ENCODE results near the gene THBS2. TPM values are rescaled to one million over a fixed set of nuclear protein-coding genes. Genes with fewer than 3 reads are reported as not detected.

THBS2 gene
- total RNA-seq, 1 experiment from 2014 or later = 19.9 TPM

- DNase-seq (ENCODE audit: low read depth) = no peak
These were observed 2.3 kb downstream of the THBS2 start for GRCh38 chr6:169251371-169251802.

DNA sequence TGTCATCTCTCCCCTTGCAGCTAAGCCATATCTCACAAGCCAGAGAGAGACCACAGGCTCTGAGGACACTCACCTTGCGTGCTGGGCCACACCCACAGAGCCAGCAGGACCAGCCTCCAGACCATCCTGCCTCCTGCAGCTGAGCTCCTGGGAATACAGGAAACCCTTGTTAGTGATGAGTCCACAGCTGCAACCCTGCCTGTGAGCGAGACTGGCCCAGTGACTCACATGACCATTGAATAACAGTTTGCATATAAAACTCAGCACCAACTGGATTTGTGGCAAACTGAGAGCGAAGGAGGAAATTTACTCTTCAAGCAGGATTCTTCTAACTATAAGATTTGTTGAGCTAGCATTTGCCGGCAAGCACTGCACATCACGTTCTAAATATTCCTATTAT lies 3.0 kb downstream of the THBS2 start:
- peak; percentile 91 for DNase-seq (ENCODE audit: low read depth)

GRCh38 chr6:169249057-169249456 lies 4.6 kb downstream of the THBS2 start:
- no peak for DNase-seq (ENCODE audit: low read depth)

DNA sequence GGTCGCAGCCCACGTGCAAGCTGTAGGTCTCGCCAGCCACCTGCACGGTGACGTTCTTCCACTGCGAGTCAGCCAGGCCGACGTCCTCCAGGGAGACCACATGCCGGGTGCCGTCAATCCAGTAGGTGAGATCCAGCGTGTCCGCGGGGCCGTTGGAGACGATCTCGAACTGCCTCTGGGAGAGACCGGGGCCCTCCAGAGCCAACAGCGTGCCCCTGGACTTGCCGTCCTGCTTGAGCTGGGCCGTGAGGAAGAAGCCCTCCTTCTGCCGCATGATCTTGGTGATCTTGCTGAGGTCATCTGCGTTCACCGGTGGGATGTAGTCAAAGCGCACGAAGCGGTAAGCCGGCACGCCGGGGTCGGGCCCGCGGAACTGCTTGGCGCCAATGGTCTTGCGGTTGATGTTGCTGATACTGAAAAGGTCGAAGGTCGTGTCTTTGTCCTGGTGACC lies 5.1 kb downstream of the THBS2 start:
- no peak for DNase-seq (ENCODE audit: low read depth)

DNA sequence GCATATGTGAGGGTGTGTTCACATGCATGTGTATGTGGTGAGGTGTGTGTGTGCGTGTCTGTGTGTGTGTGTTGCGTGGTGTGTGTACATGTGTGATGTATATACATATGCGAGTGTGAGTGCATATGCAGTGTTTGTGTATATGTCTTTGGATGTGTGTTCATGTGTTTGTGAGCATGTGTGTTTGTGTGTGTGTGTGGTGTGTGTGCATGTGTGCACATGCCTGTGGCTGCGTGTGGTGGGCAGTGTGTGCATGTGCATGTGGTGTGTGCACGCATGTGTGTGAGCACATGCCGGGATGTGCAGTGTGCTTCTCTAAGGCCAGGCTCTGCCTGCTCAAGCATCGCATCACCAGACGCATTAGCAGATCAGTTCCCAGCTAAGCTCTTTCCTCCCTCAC lies 5.7 kb downstream of the THBS2 start:
- no peak for DNase-seq (ENCODE audit: low read depth)

GRCh38 chr6:169247419-169247818 lies 6.2 kb downstream of the THBS2 start:
- no peak for DNase-seq (ENCODE audit: low read depth)

DNA sequence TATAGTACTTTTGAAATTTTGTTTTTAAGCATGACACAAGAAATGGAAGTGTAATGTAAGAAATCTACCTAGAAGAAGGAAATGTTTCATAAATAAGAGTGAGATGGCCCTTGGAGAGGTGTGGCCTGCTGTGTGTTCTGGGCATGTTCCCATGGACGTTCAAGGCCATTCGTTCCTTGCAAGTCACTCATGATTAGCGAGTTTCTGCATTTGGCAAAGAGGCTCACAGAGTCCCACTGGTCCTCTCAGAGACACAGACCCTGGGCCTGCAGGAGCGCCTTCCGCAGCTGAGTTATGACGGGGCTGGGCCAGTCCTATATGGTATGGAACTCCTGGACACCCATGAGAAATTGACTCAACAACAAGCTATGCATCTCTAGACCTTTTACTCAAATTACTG lies 7.2 kb downstream of the THBS2 start:
- DNase-seq (ENCODE audit: low read depth) = no peak

GRCh38 chr6:169244684-169245383 lies 8.8 kb downstream of the THBS2 start:
- no peak for DNase-seq (ENCODE audit: low read depth)

- DNase-seq (ENCODE audit: low read depth) = no peak
These were observed 10.0 kb downstream of the THBS2 start for GRCh38 chr6:169243661-169244060.

DNA sequence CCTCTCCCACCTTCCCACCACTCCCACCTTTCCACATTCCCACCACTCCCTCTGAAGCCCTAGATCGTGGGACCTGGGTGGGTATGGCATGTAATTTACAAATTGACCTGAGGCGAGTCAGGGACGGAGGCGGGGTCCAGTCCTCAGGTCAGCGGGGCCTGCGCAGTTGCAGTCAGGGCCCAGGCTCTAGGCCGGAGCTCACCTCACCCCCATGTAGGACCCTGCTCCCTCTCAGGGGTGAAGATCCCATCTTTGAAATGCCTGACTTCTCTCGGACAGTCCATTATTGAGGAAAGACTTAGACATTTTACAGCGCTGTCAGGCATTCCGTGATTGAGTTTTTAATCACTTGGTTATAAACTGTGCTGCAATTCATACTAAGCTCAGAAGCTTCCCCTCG lies 10.5 kb downstream of the THBS2 start:
- no peak for DNase-seq (ENCODE audit: low read depth)

DNA sequence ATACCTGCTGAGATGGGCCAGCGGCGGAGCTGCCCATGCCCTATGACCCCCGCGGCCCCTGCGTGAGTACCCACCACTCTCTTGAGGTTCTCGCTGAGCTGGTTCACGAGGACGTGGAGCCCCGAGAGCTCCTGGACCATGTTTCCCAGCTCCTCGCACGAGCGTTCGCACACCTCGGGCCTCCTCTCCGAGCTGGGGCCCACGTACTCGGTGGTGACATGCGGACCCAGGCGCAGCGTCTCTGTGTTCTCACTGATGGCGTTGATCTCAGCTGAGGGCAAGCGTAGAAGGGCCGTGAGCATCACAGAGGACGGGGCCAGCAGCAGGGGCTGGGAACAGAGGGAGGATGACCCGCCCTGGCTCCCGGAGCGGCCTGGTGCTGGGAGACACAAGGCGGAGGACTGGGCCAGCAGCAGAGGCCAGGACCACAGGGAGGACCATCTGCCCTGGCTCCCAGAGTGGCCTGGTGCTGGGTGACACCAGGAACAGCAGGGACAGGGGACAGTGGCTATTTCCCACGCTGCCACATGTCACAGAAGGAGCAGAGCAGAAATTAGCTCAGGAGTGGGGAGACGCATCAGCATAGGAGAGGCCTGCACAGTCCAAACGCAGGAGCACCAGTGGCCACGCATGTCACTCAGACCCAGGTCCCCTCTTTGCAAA lies 11.8 kb downstream of the THBS2 start:
- no peak for DNase-seq (ENCODE audit: low read depth)

DNA sequence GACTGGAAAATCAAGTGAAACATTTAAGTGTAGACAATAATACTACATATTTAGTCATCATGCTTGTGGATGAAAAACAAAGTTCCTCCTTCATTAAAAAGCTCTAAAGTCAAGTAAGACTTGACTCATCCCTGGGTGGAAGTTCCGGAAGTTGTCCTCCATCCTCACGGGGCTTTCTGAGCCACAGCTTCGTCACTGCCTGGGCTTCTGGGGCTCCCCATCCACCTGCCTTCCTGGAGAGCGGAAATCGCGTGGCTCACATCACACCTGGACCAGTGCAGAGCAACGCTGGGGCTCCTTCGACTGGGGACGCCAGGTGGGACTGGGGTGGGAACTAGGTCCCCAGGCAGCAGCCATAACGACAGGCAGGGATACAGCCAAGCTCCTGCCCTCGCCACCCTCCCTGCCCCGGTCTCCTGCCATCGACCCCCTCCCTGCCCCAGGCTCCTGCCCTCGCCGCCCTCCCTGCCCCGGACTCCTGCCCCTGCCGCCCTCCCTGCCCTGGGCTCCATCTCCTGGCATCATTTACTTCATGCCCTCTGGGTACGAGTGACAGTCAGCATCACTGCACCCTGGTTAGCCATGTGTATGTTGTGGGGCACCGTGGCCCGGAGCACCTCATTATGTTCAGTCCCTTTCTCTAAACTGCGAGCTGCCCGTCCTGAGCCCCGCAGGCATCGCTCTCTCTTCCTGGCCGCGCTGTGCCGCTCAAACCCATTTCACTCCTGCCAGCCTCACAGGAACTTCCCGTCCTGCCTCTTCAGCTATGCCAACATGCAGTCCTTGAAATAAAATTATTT lies 12.9 kb downstream of the THBS2 start:
- DNase-seq (ENCODE audit: low read depth) = no peak

- DNase-seq (ENCODE audit: low read depth) = no peak
These were observed 13.5 kb downstream of the THBS2 start for GRCh38 chr6:169240125-169240524.

DNA sequence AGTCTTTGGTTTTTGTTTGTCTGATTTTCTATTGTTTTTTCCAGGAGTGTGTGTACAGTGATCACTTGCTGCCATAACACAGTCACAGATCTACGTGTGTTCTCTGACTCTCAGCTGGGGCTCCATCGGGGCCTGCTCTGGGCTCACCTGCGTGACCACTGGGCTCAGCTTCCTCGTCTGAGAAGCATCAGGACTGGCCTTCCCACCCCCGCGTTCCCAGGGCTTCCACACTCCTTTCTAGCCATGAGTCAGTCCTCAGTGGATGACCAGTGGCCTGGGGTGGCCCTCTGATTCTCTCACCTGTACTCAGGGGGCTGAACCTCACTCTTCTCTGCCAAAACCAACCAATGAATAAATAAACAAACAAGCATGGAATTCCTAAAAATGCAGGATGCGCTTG lies 14.5 kb downstream of the THBS2 start:
- no peak for DNase-seq (ENCODE audit: low read depth)

DNA sequence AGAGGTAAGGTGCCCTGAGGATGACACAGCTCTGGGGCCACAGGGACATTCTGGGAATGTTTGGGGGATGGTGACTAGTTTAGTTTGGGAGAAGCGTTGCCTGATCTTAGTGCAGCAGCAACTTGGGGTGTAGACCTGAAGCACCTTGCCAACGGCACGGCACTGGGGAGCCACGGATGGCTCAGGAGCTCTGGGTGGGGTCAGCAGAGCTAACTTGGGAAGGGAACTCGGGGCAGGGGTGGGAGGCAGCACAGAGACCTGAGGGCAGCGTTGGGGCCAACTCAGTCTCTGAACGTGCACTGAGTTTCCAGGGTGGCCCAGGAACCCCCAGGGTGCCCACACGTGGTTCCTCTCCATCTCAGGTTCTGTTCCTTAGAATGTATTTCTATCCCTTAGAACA lies 14.9 kb downstream of the THBS2 start:
- no peak for DNase-seq (ENCODE audit: low read depth)

DNA sequence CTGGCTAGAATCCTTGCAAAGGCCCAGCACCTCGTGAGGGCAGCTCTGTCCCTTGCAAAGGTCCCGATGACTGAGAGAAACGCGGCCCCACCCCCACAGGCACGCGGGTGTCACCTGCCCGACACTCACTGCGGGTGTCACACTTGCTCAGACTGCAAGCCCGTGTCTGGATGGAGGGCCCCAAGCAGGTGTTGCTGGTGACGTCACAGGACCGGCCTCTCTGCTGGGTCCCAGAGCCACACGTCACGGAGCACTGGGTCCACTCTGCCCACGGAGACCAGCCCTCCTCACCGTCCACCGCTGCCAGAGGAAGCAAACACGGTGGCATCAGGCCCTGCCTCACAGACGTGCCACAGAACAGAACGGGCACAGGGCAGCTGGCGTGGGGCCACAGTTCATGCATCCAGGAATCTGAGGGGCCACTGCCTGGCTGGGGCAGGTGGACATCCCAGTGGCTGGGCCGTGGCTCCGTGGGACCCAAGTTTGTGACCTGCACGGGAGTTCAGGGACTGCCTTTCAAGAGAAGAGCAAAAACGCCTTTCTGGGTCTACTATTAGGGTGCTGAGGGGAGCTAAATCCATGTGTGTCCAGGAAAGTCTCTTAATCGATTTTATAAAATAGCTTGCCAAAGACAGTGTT lies 16.0 kb downstream of the THBS2 start:
- DNase-seq (ENCODE audit: low read depth) = no peak

DNA sequence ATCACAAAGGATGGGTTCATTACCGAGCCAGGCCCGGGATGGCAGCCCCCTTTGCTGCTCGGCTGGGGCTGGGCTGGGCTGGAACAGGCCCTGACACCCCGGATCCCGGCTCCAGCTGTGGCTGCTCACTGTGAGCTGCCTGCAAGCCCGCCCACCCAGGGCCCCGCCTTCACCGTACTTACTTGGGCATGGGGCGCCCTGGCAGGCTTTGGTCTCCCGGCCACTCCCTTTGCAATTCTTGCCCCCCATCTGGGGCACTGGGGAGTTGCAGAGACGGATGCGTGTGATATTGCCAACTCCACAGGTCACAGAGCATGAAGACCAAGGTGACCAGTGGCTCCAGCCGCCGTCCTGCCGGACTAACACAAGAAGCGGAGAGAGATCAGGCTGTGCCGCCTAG lies 16.7 kb downstream of the THBS2 start:
- DNase-seq (ENCODE audit: low read depth) = no peak

DNA sequence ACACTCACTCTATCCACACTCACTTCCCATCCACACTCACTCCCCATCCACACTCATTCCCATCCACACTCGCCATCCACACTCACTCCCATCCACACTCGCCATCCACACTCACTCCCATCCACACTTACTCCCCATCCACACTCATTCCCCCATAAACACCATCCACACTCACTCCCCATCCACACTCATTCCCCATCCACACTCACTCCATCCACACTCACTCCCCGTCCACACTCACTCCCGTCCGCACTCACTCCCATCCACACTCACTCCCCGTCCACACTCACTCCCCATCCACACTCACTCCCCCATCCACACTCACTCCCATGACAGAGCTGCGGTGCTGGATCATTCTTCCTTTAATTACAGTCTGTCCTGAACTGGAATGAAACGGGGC lies 17.1 kb downstream of the THBS2 start:
- no peak for DNase-seq (ENCODE audit: low read depth)

GRCh38 chr6:169235286-169235685 lies 18.4 kb downstream of the THBS2 start:
- DNase-seq (ENCODE audit: low read depth) = no peak

- no peak for DNase-seq (ENCODE audit: low read depth)
These were observed 19.0 kb downstream of the THBS2 start for GRCh38 chr6:169234634-169235033.

DNA sequence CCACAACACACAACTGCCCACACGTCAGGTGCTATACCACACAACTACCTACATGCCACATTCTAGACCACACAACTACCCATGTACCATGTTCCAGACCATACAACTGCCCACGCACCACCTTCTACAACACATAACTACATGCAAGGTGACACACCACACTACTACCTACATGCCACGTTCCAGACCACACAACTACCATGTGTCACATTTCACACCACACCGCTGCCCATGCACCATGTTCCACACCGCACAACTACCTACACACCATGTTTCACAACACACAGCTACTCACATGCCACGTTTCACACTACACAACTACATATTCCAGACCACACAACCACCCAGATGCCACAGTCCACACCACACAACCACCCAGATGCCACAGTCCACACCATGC lies 19.8 kb downstream of the THBS2 start:
- no peak for DNase-seq (ENCODE audit: low read depth)

DNA sequence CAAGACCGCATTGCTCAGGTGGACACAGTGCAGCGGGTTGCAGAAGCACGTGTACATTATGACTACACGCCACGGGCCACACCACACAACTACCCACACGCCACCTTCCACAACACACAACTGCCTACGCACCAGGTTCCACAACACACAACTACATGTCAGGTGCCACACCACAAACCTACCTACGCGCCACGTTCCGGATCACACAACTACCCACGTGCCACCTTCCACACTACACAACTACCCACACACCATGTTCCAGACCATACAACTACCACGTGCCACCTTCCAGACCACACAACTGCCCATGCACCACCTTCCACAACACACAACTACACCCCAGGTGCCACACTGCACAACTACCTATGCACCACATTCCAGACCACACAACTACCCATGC lies 20.5 kb downstream of the THBS2 start:
- no peak for DNase-seq (ENCODE audit: low read depth)
